Heart right ventricle (tissue), 16 donors: ENCODE results near the gene ITGA8. TPM values are rescaled to one million over a fixed set of nuclear protein-coding genes. Genes with fewer than 3 reads are reported as not detected.

ENCODE experiments used
- ATAC-seq, 8 donors: fragments of 200-7000 bp; cut with Tn5 transposase; one replicate each; pipeline ENCODE4 v1.9.1; 2020; ENCODE audit warnings: mild to moderate bottlenecking in 8 of 8, moderate library complexity in 8 of 8, moderate number of reproducible peaks in 1 of 8
- DNase-seq, 2 donors: peaks; one replicate each; pipeline ENCODE4 v3.0.0-alpha.2; 2020
- H3K27ac ChIP-seq, 10 donors: fragments of 200-600 bp; sonication (generic) in 2 of 10; one replicate each; pipeline versions ENCODE4 v1.5.0 to v1.8.0; 2020 to 2022; ENCODE audit warnings: mild to moderate bottlenecking in 3 of 10
- H3K27me3 ChIP-seq, 7 donors: fragments of 200-600 bp; one replicate each; pipeline ENCODE4 v1.8.0; 2021 to 2022; ENCODE audit warnings: mild to moderate bottlenecking in 2 of 7
- H3K36me3 ChIP-seq, 9 donors: fragments of 200-600 bp; sonication (generic) in 1 of 9; one replicate each; pipeline versions ENCODE4 v1.5.0 to v1.8.0; 2020 to 2022; ENCODE audit warnings: mild to moderate bottlenecking in 2 of 9
- H3K4me1 ChIP-seq, 9 donors: fragments of 200-600 bp; sonication (generic) in 1 of 9; one replicate each; pipeline versions ENCODE4 v1.5.0 to v1.8.0; 2020 to 2022; ENCODE audit warnings: mild to moderate bottlenecking in 4 of 9
- H3K4me3 ChIP-seq, 10 donors: fragments of 200-600 bp; sonication (generic) in 2 of 10; one replicate each; pipeline versions ENCODE4 v1.5.0 to v1.8.0; 2020 to 2022; ENCODE audit warnings: mild to moderate bottlenecking in 7 of 10, moderate library complexity in 2 of 10
- H3K9me3 ChIP-seq, 11 donors: fragments of 200-600 bp in 10 of 11; sonication (generic) in 2 of 11; one replicate each; pipeline versions ENCODE4 v1.5.0 to v1.8.0; 2013 to 2022; ENCODE audit warnings: mild to moderate bottlenecking in 2 of 11, control low read depth in 1 of 11, moderate library complexity in 1 of 11
- WGBS, 2 donors: extraction: QIAGEN DNeasy Blood & Tissue Kit; methylation state at CpG; one replicate each; pipeline ENCODE4 v1.1.7; 2013; ENCODE audit warnings: inconsistent platforms in 1 of 2; 5-methylcytosine and 5-hydroxymethylcytosine counted together
- intact Hi-C, 10 donors: fragments of 100-400 bp; cut with DNase I; formaldehyde crosslinking; loops; one replicate each; pipeline versions ENCODE4 v1.11.1 to v1.14.2; 2022
- polyA plus RNA-seq, 2 donors: library from polyadenylated mRNA; stranded (reverse); fragments of 200-250 nt; gene quantifications; one replicate each; pipeline ENCODE4 v1.2.3, GENCODE V29; 2013
- total RNA-seq, 10 donors: library from RNA; stranded (reverse); fragmentation: NEBNext Ultra II Directional in 3 of 10; extraction: Animal tissue kit (Norgen Biotek cat#: 25700) in 3 of 10; gene quantifications; one replicate each; pipeline versions ENCODE4 v1.2.1 to v1.2.4, GENCODE V29; 2021 to 2023
- TF ChIP-seq, protein P1 (sequence below), 9 donors: fragments of 200-600 bp; sonication (generic) in 2 of 9; IDR thresholded peaks; one replicate each; pipeline versions ENCODE4 v1.5.0 to v1.8.0; 2021 to 2022; ENCODE audit warnings: antibody characterized with exemption in 9 of 9, mild to moderate bottlenecking in 5 of 9, moderate library complexity in 1 of 9
- donor health status: Arrhythmogenic right ventricular cardiomyopathy.
- donor health status: ischemic (EF 13 %, LVEDD 7.1; RV severe dilation, severe dysfunction).
- donor health status: healthy with polysubstance abuse.
- donor health status: DM: no; HTN: yes; CAD: no.
- donor health status: DM: no; HTN: no; CAD: no.
- donor health status: ischemic (EF 25% LVEDD 6.9; RV normal size, moderate dysfunction).
- donor health status: ischemic (EF 25% LVEDD 5.7; RV mildly dilated, moderate dysfunction).
- donor health status: healthy.
- donor health status: DM: yes; HTN: yes; CAD: no.
- donor health status: Ischemic cardiomyopathy.
- donor health status: ischemic (EF 35%, LVEDD 5.7; RV mildly dilated, moderate dysfunction).
- donor health status: nonischemic (EF 11% LVEDD 7.7; RV severe dilation, severe dysfunction).
- donor health status: DM: yes; HTN: yes; CAD: no.
- donor health status: PGD.
- donor health status: ischemic (EF 29% LVEDD 5.4; RV normal size, mild dysfunction).
- donor health status: nonischemic (EF 23%, LVEDD 6.1; RV moderate dilation, normal function).

ITGA8 gene
- total and polyA plus RNA-seq, 12 donors = 0.62 to 4.2 (median 2.1) TPM

GRCh38 chr10:15660990-15661389, 58.7 kb downstream of the ITGA8 start:
- no peaks in the 10 kb centered on the region for H3K4me1 ChIP-seq
- ATAC-seq = no peak
- H3K4me3 ChIP-seq = no peak overlapping the region
- no peak overlapping the region for H3K27ac ChIP-seq
- H3K27me3 ChIP-seq = no peaks in the 10 kb centered on the region
- H3K9me3 ChIP-seq = peaks cover 0 to 12% (median 0%) of the 10 kb centered on the region in 11 donors
- DNase-seq = no peak
- TF ChIP-seq, protein P1, sequence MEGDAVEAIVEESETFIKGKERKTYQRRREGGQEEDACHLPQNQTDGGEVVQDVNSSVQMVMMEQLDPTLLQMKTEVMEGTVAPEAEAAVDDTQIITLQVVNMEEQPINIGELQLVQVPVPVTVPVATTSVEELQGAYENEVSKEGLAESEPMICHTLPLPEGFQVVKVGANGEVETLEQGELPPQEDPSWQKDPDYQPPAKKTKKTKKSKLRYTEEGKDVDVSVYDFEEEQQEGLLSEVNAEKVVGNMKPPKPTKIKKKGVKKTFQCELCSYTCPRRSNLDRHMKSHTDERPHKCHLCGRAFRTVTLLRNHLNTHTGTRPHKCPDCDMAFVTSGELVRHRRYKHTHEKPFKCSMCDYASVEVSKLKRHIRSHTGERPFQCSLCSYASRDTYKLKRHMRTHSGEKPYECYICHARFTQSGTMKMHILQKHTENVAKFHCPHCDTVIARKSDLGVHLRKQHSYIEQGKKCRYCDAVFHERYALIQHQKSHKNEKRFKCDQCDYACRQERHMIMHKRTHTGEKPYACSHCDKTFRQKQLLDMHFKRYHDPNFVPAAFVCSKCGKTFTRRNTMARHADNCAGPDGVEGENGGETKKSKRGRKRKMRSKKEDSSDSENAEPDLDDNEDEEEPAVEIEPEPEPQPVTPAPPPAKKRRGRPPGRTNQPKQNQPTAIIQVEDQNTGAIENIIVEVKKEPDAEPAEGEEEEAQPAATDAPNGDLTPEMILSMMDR (IDR thresholded peaks at IDR 0.05) = no peak
- 58 to 72% methylated on average over 5 of the region's 5 CpGs for WGBS, 2 donors
- intact Hi-C loops = no loop called here
- no peaks in the 10 kb centered on the region for H3K36me3 ChIP-seq

- H3K9me3 ChIP-seq = peaks cover 0 to 3% (median 0%) of the 10 kb centered on the region in 11 donors
- no peak for ATAC-seq
- intact Hi-C loops = loop anchor here in 1 of 10 donors (10.0 kb wide), 1 partner anchor 57 kb away; the partner anchor contains the start of gene ITGA8
- H3K27ac ChIP-seq = no peak overlapping the region
- no peak for DNase-seq
- no peaks in the 10 kb centered on the region for H3K4me1 ChIP-seq
- WGBS, 2 donors = 63 to 65% methylated on average over 5 of the region's 5 CpGs
- H3K27me3 ChIP-seq = no peaks in the 10 kb centered on the region
- TF ChIP-seq, protein P1 (IDR thresholded peaks at IDR 0.05) = no peak
- H3K4me3 ChIP-seq = no peak overlapping the region
- no peaks in the 10 kb centered on the region for H3K36me3 ChIP-seq
Observed at GRCh38 chr10:15658069-15658702, 61.5 kb downstream of the ITGA8 start.

- TF ChIP-seq, protein P1 (IDR thresholded peaks at IDR 0.05) = no peak
- no peaks in the 10 kb centered on the region for H3K27me3 ChIP-seq
- ATAC-seq (no peak), DNase-seq (no peak)
- intact Hi-C loops = loop anchor here in 1 of 10 donors (10.0 kb wide), 1 partner anchor 62 kb away; the partner anchor contains the start of gene ITGA8
- no peak overlapping the region for H3K27ac ChIP-seq
- WGBS, 2 donors = 95% methylated on average over 4 of the region's 4 CpGs
- no peaks in the 10 kb centered on the region for H3K9me3 ChIP-seq
- H3K4me1 ChIP-seq = no peaks in the 10 kb centered on the region
- no peak overlapping the region for H3K4me3 ChIP-seq
- no peaks in the 10 kb centered on the region for H3K36me3 ChIP-seq
Observed at GRCh38 chr10:15652757-15653156, 67.0 kb downstream of the ITGA8 start.

- ATAC-seq = no peak
- no peaks in the 10 kb centered on the region for H3K9me3 ChIP-seq
- TF ChIP-seq, protein P1 (IDR thresholded peaks at IDR 0.05) = no peak
Observed at GRCh38 chr10:15652117-15652516, 67.6 kb downstream of the ITGA8 start.

More at GRCh38 chr10:15652117-15652516, 67.6 kb downstream of the ITGA8 start:
- H3K4me3 ChIP-seq = no peak overlapping the region
- no peaks in the 10 kb centered on the region for H3K36me3 ChIP-seq
- H3K27me3 ChIP-seq = no peaks in the 10 kb centered on the region
- H3K27ac ChIP-seq = no peak overlapping the region
- intact Hi-C loops = loop anchor here in 1 of 10 donors (10.0 kb wide), 1 partner anchor 63 kb away; the partner anchor contains the start of gene ITGA8
- DNase-seq = no peak
- WGBS, 2 donors = 77 to 85% methylated on average over 7 of the region's 7 CpGs
- H3K4me1 ChIP-seq = no peaks in the 10 kb centered on the region
